Spleen (tissue), 7 donors: ENCODE data around the gene PDK4.

Source experiments
- CTCF ChIP-seq, 11 experiments: fragments of 200-600 bp in 7 of 11; fragments of 450-650 bp in 4 of 11; sonication (generic) in 4 of 11; IDR thresholded peaks in 8 of 11; conservative IDR thresholded peaks in 3 of 11; 1 replicate in 7 of 11; 2 replicates in 4 of 11; pipeline versions ENCODE4 v1.4.0 to v1.8.0; 2016 to 2021; ENCODE audit warnings: antibody characterized with exemption in 11 of 11, inconsistent platforms in 4 of 11, mild to moderate bottlenecking in 1 of 11
- POLR2A ChIP-seq, 3 donors: fragments of 450-650 bp; IDR thresholded peaks; one replicate each; pipeline ENCODE4 v1.5.1; 2017; ENCODE audit warnings: antibody characterized with exemption in 3 of 3, mild to moderate bottlenecking in 1 of 3
- POLR2AphosphoS5 ChIP-seq, 3 donors: sonication (generic); formaldehyde crosslinking; IDR thresholded peaks; one replicate each; pipeline ENCODE4 v1.5.1; 2017; ENCODE audit warnings: antibody characterized with exemption in 3 of 3
- donor health status: DM: no; HTN: no; CAD: no; lungs with moderate emphysema.
- donor health status: DM: no; HTN: no; CAD: no.
- donor health status: DM: no; HTN: no; CAD: no.

GRCh38 chr7:95534796-95535195 lies 61.5 kb downstream of the PDK4 start:
- TF ChIP-seq POLR2AphosphoS5 (IDR thresholded peaks at IDR 0.05), result no peak
- TF ChIP-seq CTCF (IDR thresholded peaks at IDR 0.05 in 8 of 11, conservative IDR thresholded peaks at IDR 0.05 in 3 of 11), result no peak
- no peak for TF ChIP-seq POLR2A (IDR thresholded peaks at IDR 0.05)
